SK-N-SH treated with all-trans-retinoic acid at 6 μM for 48 hours (cell line): ENCODE measurements around the gene GRIN3A.

Source experiments
- BACH2 ChIP-seq: fragments of 250-450 bp; sonication (Bioruptor Pico); IDR thresholded peaks from 2 replicates; pipeline ENCODE4 v1.9.0; 2021; ENCODE audit warnings: mild to moderate bottlenecking, borderline replicate concordance
- CSRNP3 ChIP-seq: fragments of 250-450 bp; sonication (Bioruptor Pico); IDR thresholded peaks from 2 replicates; pipeline ENCODE4 v1.5.1; 2021; ENCODE audit warnings: mild to moderate bottlenecking, moderate library complexity
- PATZ1 ChIP-seq: fragments of 250-450 bp; sonication (Bioruptor Pico); IDR thresholded peaks from 2 replicates; pipeline ENCODE4 v1.8.0; 2020; ENCODE audit warnings: mild to moderate bottlenecking, moderate library complexity, borderline replicate concordance
- POU6F1 ChIP-seq: fragments of 250-450 bp; sonication (Bioruptor Pico); IDR thresholded peaks from 2 replicates; pipeline ENCODE4 v1.8.0; 2021; ENCODE audit warnings: low read depth, mild to moderate bottlenecking, moderate library complexity, borderline replicate concordance

- TF ChIP-seq POU6F1 (CRISPR knock-in tag): no peak
- TF ChIP-seq CSRNP3 (CRISPR knock-in tag): no peak
- no peak for TF ChIP-seq BACH2 (CRISPR knock-in tag)
- TF ChIP-seq PATZ1 (CRISPR knock-in tag): no peak
Measured at GRCh38 chr9:101567725-101568350, 170.6 kb downstream of the GRIN3A start.
